Spleen (tissue), 11 donors: ENCODE data around the gene GALNT8. TPM values are rescaled to one million over a fixed set of nuclear protein-coding genes. Genes with fewer than 3 reads are reported as not detected.

Source experiments
- DNase-seq: peaks from one replicate; pipeline ENCODE4 v3.0.0-alpha.2; 2020
- H3K27ac ChIP-seq, 8 donors: fragments of 200-600 bp; sonication (generic) in 7 of 8; 1 replicate in 4 of 8; 2 replicates in 4 of 8; pipeline versions ENCODE4 v1.5.0 to v1.8.0; 2016 to 2021; ENCODE audit warnings: inconsistent platforms in 4 of 8, mild to moderate bottlenecking in 4 of 8, moderate library complexity in 1 of 8
- H3K27me3 ChIP-seq, 7 donors: fragments of 200-600 bp; sonication (generic) in 6 of 7; replicated peaks in 1 of 7; 1 replicate in 4 of 7; 2 replicates in 3 of 7; pipeline versions ENCODE4 v1.5.0 to v1.8.0; 2016 to 2021; ENCODE audit warnings: inconsistent platforms in 3 of 7, mild to moderate bottlenecking in 1 of 7
- H3K36me3 ChIP-seq, 6 donors: fragments of 200-600 bp; sonication (generic) in 5 of 6; 1 replicate in 4 of 6; 2 replicates in 2 of 6; pipeline versions ENCODE4 v1.5.0 to v1.8.0; 2016 to 2021; ENCODE audit warnings: inconsistent platforms in 2 of 6
- H3K4me1 ChIP-seq, 6 donors: fragments of 200-600 bp; sonication (generic) in 5 of 6; 1 replicate in 3 of 6; 2 replicates in 3 of 6; pipeline versions ENCODE4 v1.5.0 to v1.8.0; 2016 to 2021; ENCODE audit warnings: inconsistent platforms in 3 of 6
- H3K4me3 ChIP-seq, 8 donors: fragments of 200-600 bp; sonication (generic) in 7 of 8; 1 replicate in 4 of 8; 2 replicates in 4 of 8; pipeline versions ENCODE4 v1.5.0 to v1.8.0; 2016 to 2021; ENCODE audit warnings: inconsistent platforms in 4 of 8, mild to moderate bottlenecking in 4 of 8, moderate library complexity in 2 of 8
- H3K9me3 ChIP-seq, 8 donors: fragments of 200-600 bp; sonication (generic) in 7 of 8; 1 replicate in 4 of 8; 2 replicates in 4 of 8; pipeline versions ENCODE4 v1.5.0 to v1.8.0; 2016 to 2021; ENCODE audit warnings: inconsistent platforms in 4 of 8
- CTCF ChIP-seq, 11 experiments: fragments of 200-600 bp in 7 of 11; fragments of 450-650 bp in 4 of 11; sonication (generic) in 4 of 11; IDR thresholded peaks in 8 of 11; conservative IDR thresholded peaks in 3 of 11; 1 replicate in 7 of 11; 2 replicates in 4 of 11; pipeline versions ENCODE4 v1.4.0 to v1.8.0; 2016 to 2021; ENCODE audit warnings: antibody characterized with exemption in 11 of 11, inconsistent platforms in 4 of 11, mild to moderate bottlenecking in 1 of 11
- POLR2A ChIP-seq, 3 donors: fragments of 450-650 bp; IDR thresholded peaks; one replicate each; pipeline ENCODE4 v1.5.1; 2017; ENCODE audit warnings: antibody characterized with exemption in 3 of 3, mild to moderate bottlenecking in 1 of 3
- POLR2AphosphoS5 ChIP-seq, 3 donors: sonication (generic); formaldehyde crosslinking; IDR thresholded peaks; one replicate each; pipeline ENCODE4 v1.5.1; 2017; ENCODE audit warnings: antibody characterized with exemption in 3 of 3
- WGBS, 5 donors: extraction: QIAGEN DNeasy Blood & Tissue Kit in 3 of 5; methylation state at CpG; one replicate each; pipeline versions ENCODE4 v1.1.5 to v1.1.7; 2013 to 2018; 5-methylcytosine and 5-hydroxymethylcytosine counted together
- intact Hi-C: fragments of 100-400 bp; cut with DNase I; formaldehyde crosslinking; loops from one replicate; pipeline ENCODE4 v1.15.0; 2023; ENCODE audit warnings: low total_unique reads
- polyA plus RNA-seq, 3 donors: library from polyadenylated mRNA; stranded (reverse); fragments of 200-250 nt; gene quantifications; one replicate each; pipeline ENCODE4 v1.2.1, GENCODE V29; 2013
- total RNA-seq, 7 donors: library from RNA; depleted of rRNA in 3 of 7; stranded (reverse); fragments of >200 nt in 3 of 7; fragmentation: NEBNext Ultra II Directional in 4 of 7; extraction: Animal tissue kit (Norgen Biotek cat#: 25700) in 4 of 7; gene quantifications; one replicate each; pipeline versions ENCODE4 v1.1.0 to v1.2.1, GENCODE V29; 2016 to 2021
- donor health status: healthy with polysubstance abuse.
- donor health status: DM: no; HTN: no; CAD: no; lungs with moderate emphysema.
- donor health status: DM: no; HTN: no; CAD: no.
- donor health status: Bipolar disorder and iron deficiency.
- donor health status: healthy.
- donor health status: DM: no; HTN: no; CAD: no.
- donor health status: DM: yes; HTN: yes; CAD: no.

GALNT8 gene
- total and polyA plus RNA-seq, 10 donors: 0.59 to 3.7 (median 1.5) TPM

GRCh38 chr12:4769073-4769472, 48.9 kb downstream of the GALNT8 start:
- 47 to 55% (median 52%) methylated on average over 5 of the region's 5 CpGs for WGBS, 5 donors
- DNase-seq: no peak
- TF ChIP-seq POLR2AphosphoS5 (IDR thresholded peaks at IDR 0.05): no peak
- no peak for TF ChIP-seq POLR2A (IDR thresholded peaks at IDR 0.05)
- no peak for TF ChIP-seq CTCF (IDR thresholded peaks at IDR 0.05 in 8 of 11, conservative IDR thresholded peaks at IDR 0.05 in 3 of 11)
- Histone ChIP-seq H3K4me1 (no peaks in the 10 kb centered on the region), H3K27ac (no peak overlapping the region), H3K27me3 (no peaks in the 10 kb centered on the region), H3K4me3 (no peak overlapping the region), H3K36me3 (no peaks in the 10 kb centered on the region), H3K9me3 (no peaks in the 10 kb centered on the region)
- intact Hi-C loops: no loop called here

GRCh38 chr12:4771172-4771959, 51.2 kb downstream of the GALNT8 start:
- no peak overlapping the region for H3K4me3 ChIP-seq
- H3K27ac ChIP-seq: no peak overlapping the region
- no peaks in the 10 kb centered on the region for H3K9me3 ChIP-seq
- H3K36me3 ChIP-seq: no peaks in the 10 kb centered on the region
- H3K4me1 ChIP-seq: no peaks in the 10 kb centered on the region
- WGBS, 5 donors: 61 to 76% (median 74%) methylated on average over 7 of the region's 7 CpGs
- TF ChIP-seq POLR2AphosphoS5 (IDR thresholded peaks at IDR 0.05) (no peak), CTCF (IDR thresholded peaks at IDR 0.05 in 8 of 11, conservative IDR thresholded peaks at IDR 0.05 in 3 of 11) (no peak), POLR2A (IDR thresholded peaks at IDR 0.05) (no peak)
- intact Hi-C loops: no loop called here
- no peaks in the 10 kb centered on the region for H3K27me3 ChIP-seq
- no peak for DNase-seq

- no peaks in the 10 kb centered on the region for H3K9me3 ChIP-seq
- H3K27ac ChIP-seq: no peak overlapping the region
- no peak for DNase-seq
- H3K27me3 ChIP-seq: no peaks in the 10 kb centered on the region
- H3K4me3 ChIP-seq: no peak overlapping the region
- no peak for TF ChIP-seq POLR2A (IDR thresholded peaks at IDR 0.05)
- no peak for TF ChIP-seq POLR2AphosphoS5 (IDR thresholded peaks at IDR 0.05)
- TF ChIP-seq CTCF (IDR thresholded peaks at IDR 0.05 in 8 of 11, conservative IDR thresholded peaks at IDR 0.05 in 3 of 11): no peak
- no peaks in the 10 kb centered on the region for H3K36me3 ChIP-seq
- WGBS, 5 donors: 79 to 87% (median 85%) methylated on average over 11 of the region's 11 CpGs
- H3K4me1 ChIP-seq: no peaks in the 10 kb centered on the region
- intact Hi-C loops: no loop called here
These were observed 51.9 kb downstream of the GALNT8 start for GRCh38 chr12:4771960-4772566.

- H3K27me3 ChIP-seq: peaks cover 0 to 6% (median 0%) of the 10 kb centered on the region in 7 donors
- H3K4me3 ChIP-seq: no peak overlapping the region
- H3K9me3 ChIP-seq: no peaks in the 10 kb centered on the region
- no peak for DNase-seq
- WGBS, 5 donors: 81 to 92% (median 87%) methylated on average over 4 of the region's 4 CpGs
- H3K36me3 ChIP-seq: no peaks in the 10 kb centered on the region
- intact Hi-C loops: no loop called here
- H3K4me1 ChIP-seq: no peaks in the 10 kb centered on the region
- TF ChIP-seq POLR2AphosphoS5 (IDR thresholded peaks at IDR 0.05) (no peak), CTCF (IDR thresholded peaks at IDR 0.05 in 8 of 11, conservative IDR thresholded peaks at IDR 0.05 in 3 of 11) (no peak), POLR2A (IDR thresholded peaks at IDR 0.05) (no peak)
- H3K27ac ChIP-seq: no peak overlapping the region
These were observed 55.7 kb downstream of the GALNT8 start for GRCh38 chr12:4775936-4776335.
